ENCODE results near the gene USP28.
"Not testable (repeated sequence)": the region's sequence is repeated elsewhere in the genome, so short reads cannot be mapped to it uniquely, and the experiment has no call there.

USP28 gene

DNA sequence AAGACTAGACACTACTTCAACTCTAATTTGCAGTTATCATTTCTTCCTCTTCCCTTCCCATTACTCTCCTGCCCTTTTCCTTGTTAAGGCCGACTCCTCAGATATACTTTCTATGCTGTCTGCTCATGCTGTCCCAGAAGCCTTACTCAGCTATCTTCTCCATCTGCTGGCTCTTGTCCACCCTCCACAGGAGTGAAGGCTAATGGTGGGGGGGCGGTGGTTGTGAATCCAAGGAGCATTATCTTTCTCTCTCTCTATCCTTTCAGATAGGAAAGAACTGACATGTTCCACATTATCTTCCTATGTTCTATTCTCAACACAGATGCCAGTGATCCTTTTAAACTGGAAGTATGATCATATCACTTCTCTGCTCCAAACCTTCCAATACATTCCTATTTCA is 37.4 kb downstream of the USP28 start:
- DNase-seq (ENCODE audit: low read depth in 2 of 2) = no peak

DNA sequence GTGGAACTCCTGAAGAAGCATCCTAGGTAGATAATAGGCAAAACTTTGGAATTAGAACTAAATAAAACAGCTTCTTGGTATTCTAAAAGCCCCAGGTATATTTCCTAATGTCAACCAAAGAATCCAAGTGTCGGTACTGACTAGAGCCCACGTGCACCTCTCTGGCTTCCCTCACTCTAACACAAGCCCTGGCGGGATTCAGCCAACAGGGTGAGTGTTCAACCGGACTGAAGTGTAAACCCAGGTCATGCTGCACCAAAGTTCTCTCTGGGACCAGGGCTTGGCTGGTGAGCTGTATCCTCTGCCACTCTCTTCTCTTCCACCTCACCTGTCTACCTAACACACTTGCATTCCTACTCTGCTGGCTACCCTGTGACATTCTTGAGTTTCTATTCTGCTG is 40.1 kb downstream of the USP28 start:
- no peak for DNase-seq (ENCODE audit: low read depth in 2 of 2)

DNA sequence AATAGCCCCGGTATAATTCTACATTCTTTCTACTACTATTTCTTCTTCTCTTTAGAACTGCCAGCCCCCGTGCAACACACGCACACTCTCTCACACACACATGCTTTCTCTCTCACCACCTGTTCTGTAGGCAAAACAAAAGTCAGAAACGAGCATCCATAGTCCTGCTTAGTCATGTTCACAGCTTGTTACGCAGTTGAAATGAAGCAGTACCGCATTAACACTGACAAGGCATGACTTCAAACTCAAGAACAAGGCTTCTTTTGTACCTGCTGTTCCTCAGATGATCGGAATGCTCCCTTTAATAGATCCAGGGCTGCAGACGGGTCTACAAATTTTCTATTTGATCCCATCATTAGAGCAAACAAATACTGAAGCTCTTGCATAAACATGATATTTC is 42.2 kb downstream of the USP28 start:
- DNase-seq (ENCODE audit: low read depth in 2 of 2) = no peak

DNA sequence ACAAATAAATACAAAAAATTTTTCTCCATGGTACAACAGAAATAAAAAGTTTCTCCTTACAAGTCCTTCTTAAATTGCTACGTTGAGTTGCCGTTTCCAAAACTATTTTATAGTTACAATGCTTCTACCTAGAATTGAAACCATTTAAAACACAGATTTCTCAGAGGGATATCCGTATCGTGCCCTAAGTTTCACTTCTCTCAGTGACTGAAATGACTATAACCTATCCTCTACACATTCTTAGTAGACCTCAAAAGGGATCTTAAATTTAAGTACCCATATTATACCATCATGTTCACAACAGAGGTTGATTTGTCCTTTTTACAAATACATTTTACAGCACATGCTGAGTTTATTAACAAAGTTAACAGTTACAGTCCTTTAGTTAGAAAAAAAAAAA is 44.1 kb downstream of the USP28 start:
- DNase-seq (ENCODE audit: low read depth in 2 of 2) = no peak

DNA sequence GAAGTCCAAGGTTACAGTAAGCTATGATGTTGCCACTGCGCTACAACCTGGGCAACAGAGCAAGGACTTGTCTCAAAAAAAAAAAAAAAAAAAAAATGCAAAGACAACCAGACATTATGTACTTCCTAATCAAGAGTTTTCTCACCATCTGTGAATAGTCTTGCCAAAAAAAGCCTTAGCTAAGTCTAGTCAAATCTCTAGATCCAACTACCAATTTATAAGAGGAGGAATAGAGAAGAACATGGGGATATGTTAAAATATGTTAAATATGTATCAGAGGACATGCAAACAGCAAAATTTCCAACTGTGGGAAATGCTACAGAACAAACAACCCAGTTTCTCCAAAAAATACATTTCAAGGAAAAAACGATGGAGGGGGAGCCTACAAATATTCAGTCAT is 45.6 kb downstream of the USP28 start:
- no peak for DNase-seq (ENCODE audit: low read depth in 2 of 2)

DNA sequence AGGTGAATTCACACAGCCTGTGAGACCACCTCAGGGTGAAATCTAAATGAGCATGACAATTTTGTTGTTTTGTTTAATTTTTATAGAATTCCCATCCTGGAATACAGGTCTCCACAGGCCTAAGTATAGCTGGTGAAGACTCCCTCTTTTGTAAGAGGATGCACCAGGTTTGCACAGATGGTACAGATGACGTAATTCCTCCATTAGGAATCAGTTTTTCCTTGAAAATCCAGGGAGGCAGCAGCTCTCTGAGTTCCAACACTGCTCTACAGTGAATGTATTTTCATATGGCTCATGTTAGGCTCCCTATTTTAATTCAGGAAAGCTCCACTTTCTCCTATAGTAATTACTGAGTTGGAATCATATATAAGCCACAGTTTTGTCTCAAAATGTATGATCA is 47.2 kb downstream of the USP28 start:
- no peak for DNase-seq (ENCODE audit: low read depth in 2 of 2)

DNA sequence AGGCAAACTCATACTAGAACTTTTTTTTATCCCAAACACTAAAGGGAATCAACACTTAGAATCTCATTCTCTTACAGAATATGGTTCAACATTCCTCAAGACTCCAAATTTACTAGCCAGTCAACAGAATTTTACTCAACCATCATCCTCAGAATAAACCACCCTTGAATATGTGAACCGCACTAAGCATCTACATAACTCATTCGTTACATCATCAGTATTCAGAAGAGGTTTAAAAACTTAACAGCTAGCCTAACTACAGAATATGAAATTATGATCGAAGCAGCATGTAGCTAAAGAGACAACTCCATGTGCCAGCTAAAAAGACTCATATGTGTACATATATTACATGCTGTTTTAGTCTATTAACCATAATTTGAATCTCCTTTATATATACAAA is 47.9 kb downstream of the USP28 start:
- DNase-seq (ENCODE audit: low read depth in 2 of 2) = no peak

DNA sequence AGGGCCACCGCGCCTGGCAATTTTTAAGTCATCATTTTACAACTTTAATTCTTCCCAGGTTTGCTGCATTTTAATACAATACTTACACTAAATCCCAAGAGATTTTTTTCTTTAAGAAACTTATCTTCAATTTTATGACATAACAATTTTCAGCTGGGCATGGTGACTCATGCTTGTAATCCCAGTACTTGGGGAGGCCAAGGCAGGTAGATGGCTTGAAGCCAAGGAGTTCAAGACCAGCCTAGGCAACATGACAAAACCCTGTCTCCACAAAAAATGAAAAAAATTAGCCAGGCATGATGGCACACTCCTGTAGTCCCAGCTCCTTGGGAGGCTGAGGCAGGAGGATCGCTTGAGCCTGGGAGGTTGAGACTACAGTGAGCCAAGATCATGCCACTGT is 56.9 kb downstream of the USP28 start:
- DNase-seq (ENCODE audit: low read depth in 2 of 2) = no peak

DNA sequence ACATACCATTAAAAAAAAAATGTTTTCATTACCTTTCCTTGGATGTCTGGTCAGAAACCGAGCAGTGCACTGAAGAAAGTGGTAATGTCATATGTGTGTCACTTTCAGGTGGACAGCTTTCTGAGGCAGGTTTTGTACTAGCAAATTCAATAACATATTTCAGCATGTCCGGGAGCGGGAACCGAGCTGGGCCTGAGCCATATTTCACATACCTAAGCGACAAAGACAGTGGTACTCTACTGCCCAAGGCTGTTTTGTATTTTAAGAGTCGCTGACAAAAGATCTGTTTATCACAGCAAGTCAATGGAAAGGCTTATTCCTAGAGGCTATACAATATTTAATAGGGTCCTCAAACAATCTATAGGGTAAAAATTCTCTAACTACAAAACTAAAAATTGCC is 57.7 kb downstream of the USP28 start:
- DNase-seq (ENCODE audit: low read depth in 2 of 2) = no peak

DNA sequence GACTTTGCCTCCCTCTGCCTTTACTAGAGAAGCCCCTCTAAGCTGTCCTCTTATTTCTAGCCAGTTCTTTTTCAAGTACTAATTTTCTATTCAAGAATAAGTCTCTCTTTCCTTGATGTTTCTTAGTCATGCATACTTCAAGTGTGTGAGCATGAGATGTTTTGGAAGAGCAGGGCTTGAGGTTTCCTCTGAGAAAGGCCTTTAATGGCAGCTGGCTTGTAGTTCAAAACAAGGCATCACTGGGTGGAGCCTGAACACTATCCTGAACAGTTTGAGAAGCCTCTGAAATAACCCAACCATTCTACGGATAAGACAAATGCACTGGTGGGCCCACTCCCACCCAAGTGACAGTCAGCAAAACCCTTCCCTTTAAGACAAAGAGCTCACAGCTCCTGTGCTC is 58.2 kb downstream of the USP28 start:
- DNase-seq (ENCODE audit: low read depth in 2 of 2) = no peak

DNA sequence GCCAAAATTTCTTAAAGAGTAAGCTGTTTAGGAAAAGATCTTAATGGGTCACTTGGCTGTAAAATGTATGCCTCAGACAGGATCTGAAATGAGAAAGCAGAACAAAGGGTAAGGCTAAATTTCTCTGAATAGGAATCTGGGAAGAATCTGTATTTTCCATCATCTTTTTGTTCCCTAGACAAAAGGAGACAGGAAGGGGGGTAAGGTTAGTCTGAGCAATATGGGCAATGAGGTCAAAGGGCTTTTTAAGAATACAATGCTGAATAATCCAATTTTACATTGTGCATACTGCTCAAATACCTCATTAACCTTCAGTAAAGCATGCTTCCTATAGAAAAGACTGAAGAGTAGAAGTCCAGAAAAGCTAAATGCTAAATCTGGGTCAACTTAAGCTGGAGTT is 61.2 kb downstream of the USP28 start:
- DNase-seq (ENCODE audit: low read depth in 2 of 2) = no peak

DNA sequence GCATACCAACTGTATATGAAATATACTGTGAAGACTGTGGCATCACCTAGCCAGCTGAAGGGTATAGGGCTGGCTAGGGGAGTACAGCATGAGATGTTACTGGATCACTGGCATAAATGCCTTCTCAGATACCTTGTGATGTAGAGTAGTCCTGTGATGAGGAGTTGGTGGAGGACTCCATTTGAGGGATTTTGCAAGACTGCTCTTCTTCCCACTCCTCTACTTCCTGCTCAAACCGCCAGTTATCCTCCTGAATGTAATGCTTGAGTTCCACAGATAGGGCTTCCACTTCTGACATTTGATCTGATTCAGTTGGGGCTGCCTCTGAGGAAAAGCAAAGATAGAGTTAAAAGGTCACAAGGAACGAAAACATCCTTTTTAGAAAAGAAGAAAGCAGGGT is 66.4 kb downstream of the USP28 start:
- DNase-seq (ENCODE audit: low read depth in 2 of 2) = no peak

DNA sequence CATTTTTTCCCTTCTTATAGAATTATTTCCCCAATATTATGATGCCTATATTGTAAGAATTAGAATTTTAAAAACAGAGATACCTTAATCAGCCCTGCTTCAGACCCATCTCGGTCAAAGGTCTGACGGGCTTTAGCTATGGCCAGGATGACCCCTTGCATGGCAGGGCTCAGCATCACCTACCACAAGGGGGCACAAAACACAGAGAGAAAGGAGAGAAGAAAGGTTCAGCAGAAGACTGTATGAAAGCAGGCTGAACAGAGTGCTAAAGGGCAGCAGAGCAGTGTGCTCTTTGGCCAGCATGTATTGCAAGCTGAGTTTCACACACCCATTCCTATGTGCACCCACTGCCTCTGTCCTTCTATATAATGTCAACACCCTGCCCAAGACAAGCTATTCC is 69.0 kb downstream of the USP28 start:
- DNase-seq (ENCODE audit: low read depth in 2 of 2) = no peak

DNA sequence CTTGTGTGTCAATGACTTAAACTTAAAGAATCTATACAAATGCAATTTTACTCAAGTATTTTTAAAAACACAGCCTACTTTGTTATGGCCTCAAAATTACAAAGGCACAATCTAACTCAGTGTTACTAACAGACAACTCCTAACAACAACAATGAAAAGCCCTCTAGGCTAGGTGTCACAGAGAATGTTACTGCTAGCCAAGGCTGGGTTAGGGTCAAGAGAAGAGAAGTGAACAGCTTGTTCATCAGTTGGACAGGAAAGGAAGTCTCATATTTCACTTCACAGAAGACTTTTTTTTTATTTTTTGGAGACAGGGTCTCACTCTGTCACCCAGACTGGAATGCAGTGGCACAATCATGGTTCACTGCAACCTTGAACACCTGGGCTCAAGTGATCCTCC is 69.7 kb downstream of the USP28 start:
- no peak for DNase-seq (ENCODE audit: low read depth in 2 of 2)

DNA sequence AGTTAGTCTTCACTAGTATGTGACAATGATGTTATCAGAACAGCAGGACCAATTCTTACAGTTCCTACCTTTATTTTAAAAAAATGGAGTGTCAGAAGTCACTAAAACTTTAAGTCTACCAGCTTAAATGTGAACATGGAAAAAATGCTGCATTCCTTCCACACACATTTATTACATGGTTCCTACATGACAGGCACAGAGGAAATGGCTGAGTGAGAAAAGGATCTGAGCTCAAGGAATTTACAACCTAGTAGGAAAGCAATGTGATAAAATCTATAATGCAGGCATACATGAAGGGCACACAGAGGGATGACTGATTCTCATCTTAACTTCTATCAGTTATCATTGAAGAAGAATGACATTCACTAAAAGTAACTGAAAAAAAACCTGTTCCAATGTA is 72.8 kb downstream of the USP28 start:
- no peak for DNase-seq (ENCODE audit: low read depth in 2 of 2)

DNA sequence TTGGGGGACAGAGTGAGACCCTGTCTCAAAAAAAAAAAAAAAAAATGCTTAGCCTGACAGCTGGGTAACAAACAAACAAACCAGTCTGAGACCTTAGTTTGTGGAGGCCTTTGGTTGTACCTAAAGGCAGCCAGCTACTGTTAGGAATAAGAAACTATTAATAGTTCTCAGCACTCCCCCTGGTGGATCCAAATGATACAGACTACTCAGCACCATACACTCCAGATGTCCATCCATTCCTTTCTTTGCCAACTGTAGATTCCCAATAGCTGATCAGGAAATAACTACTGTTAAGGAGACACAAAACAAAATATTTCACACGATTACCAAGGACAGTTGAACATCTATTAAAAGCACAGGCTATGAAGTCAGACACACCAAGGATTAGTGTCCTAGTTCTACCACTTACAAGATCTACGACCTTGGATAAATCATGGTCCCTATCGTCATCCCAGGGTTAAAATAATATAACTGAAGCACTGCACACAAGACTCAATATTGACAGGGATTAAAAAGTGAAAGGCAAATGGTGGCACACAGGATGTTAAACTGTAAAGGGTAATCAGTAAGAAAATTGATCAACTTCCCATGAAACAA is 78.6 kb downstream of the USP28 start:
- no peak for DNase-seq (ENCODE audit: low read depth in 2 of 2)

DNA sequence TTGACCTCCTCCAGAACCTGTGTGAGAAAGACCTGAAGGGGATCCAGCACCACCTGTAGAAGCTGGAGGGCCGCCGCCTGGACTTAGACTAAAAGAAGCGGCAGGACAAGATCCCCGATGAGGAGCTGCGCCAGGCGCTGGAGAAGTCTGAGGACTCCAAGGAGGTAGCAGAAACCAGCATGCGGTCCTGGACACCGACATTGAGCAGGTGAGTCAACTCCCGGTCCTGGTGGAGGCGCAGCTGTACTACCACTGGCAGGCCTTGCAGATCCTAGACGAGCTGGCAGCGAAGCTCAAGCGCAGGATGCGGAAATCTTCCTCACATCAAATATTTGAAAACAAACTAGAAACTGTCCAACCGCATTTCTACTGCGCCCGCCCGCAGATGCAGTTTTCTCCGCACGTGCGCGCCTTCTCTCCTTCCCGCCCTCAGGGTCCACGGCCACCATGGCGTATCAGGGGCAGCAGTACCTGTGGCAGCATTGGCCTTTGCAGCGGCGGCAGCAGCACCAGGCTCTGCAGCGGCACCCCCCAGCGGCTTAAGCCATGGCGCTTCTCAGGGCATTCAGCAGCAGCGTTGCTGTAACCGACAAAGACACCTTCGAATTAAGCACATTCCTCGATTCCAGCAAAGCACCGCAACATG is 85.6 kb downstream of the USP28 start:
- no peak for DNase-seq (ENCODE audit: low read depth in 2 of 2)

DNA sequence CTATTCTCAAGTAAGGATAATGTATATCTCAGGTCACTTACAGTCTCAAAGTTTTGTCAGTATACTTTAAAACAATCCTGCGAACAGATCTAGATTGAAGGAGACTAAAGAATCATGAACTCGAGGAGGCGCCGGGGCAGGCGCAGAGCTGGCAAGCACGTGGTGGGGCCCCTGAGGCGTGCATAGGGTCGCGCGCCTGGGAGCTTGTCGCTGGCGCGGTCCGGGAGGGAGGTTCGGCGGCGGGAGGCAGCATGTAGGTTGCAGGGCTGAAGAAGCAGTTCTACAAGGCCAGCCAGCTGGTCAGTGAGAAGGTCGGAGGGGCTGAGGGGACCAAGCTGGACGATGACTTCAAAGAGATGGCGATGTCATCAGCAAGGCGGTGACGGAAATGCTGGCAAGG is 86.4 kb downstream of the USP28 start:
- not testable (repeated sequence) for DNase-seq (ENCODE audit: low read depth in 2 of 2)

DNA sequence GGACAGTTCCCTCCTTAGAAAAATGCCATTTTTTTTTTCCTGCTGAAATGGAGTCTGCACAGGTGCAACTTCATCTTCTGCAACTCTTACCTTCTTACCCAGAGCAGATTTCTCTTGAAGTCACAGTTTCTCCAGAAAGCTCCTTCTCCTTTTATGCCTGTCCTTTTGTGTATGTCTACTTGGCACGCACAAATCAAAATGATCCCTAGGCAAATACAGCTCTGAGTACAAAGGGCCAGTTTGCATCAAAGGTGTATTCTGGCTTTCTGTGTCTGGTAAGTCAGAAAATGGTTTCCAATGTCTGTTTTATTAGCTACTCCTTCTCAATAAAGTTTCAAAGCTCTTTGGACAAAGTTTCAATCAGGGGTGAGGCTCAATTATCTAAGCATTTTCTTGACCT is 93.2 kb downstream of the USP28 start:
- DNase-seq (ENCODE audit: low read depth in 2 of 2) = no peak

DNA sequence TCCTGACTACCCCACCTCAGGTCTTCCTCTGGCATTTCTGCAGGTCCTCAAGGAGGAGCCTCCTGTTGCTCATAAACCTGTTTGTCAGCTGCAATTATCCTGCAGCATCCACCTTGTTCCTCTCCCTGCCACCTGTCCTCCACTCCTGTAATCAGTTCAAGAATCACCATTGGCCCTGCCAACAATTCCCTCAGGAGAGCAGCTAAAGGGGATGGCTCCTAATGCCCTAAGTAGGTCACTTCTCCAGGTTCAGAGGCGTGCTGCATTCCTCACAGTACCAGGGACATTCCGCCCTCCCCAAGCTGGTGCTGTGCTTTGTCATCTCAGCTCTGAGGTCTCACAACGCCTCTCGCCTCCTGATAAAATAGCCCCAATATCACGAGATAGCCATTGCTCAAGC is 93.7 kb downstream of the USP28 start:
- no peak for DNase-seq (ENCODE audit: low read depth in 2 of 2)

DNA sequence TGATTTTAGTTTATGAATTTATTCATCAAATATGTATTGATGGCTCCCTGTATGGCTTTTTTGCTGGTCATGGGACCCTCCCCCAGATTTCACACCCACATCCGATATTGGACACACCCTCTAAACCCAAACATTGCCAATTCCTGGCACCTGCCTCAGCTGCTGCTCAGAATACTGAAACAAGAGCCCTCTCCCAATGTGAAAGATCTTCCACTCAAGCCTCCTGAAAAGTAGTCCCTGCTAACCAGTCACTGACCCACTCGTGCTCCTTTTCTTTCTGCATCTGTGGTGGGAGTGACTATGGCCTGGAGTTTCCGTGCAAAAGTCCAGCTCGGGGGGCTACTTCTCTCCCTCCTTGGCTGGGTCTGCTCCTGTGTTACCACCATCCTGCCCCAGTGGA is 95.9 kb downstream of the USP28 start, which contains the start of gene CLDN25:
TSS of gene CLDN25 (plus strand) at position 301 of the 400 bp plus-strand sequence. CDS start at position 301, 0 bp downstream.
- DNase-seq (ENCODE audit: low read depth in 2 of 2) = no peak

DNA sequence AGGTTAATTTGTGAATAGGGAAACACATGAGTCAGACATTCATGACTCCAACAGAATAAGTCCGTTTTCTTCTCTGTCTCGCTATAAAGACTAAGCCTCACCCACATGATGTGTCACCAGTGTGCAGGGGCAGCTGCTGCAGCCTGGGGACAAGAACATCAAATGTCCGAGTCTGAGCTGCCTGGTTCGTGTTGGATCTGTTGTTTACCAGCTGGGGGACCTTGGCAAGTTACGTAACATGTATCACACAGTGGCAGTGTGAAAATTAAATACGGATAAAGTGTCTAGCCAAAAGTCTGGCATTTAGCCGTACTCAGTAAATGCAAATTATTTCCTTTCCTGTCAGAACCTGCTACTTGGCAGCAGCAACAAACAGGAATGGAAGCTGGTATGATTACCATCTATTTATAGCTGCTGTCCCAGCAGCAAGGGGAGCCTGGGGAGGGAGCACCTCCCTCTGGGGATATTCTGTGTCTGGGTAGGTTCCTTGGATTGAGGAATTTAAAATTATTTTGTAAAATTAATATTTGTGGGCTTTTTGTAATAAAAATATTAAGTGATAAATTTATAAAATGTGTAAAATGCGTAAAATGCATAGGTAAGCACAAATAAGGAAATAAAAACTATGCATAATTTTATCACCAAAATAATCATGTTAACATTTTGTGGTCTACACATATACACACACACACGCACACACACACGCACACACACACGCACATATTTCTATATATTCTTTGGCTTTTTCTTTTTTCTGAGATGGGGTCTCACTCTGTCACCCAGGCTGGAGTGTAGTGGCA is 97.1 kb downstream of the USP28 start:
- no peak for DNase-seq (ENCODE audit: low read depth in 2 of 2)

DNA sequence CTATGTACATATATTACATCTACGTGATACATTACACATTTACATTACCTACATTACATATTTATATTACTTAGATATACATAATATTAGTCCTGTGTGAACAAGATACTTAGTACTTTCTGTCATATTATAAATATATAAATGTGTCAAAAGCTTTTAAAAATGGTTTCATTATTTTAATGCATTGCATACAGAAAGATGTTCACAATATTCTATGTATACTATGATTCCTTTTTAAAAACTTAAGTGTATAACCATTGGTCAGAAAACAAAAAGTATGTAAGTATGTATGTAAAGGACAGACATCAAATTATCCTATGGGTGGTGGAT is 101.2 kb downstream of the USP28 start:
- no peak for DNase-seq (ENCODE audit: low read depth in 2 of 2)

Data from stimulated activated CD8-positive, alpha-beta memory T cell treated with anti-CD3 and anti-CD28 coated beads, Interleukin-15, amount 100 ng/mL, for 48 hours (primary cell).